GM23248 (cell line): ENCODE measurements around the gene CYBB.

Experiments used
- EZH2 ChIP-seq: fragments of 200-600 bp; sonication (generic); IDR thresholded peaks from 2 replicates; pipeline ENCODE4 v1.6.1; 2018; ENCODE audit warnings: antibody characterized with exemption, mild to moderate bottlenecking; ENCODE audit not compliant: insufficient read depth, poor library complexity, severe bottlenecking
- EZH2phosphoT487 ChIP-seq: fragments of 200-600 bp; sonication (generic); IDR thresholded peaks from 2 replicates; pipeline ENCODE4 v1.6.1; 2018; ENCODE audit warnings: antibody characterized with exemption, moderate library complexity, mild to moderate bottlenecking, low read depth; ENCODE audit not compliant: insufficient read depth

GRCh38 chrX:37844622-37845021 lies 64.8 kb downstream of the CYBB start:
- TF ChIP-seq EZH2 (no peak), EZH2phosphoT487 (no peak)
